K562 (cell line): ENCODE measurements around the gene GNAZ. TPM values are rescaled to one million over a fixed set of nuclear protein-coding genes. Genes with fewer than 3 reads are reported as not detected.
A peak's percentile ranks its signal among the peaks of the same experiment; 100 is the strongest.

Experiments used
- ATAC-seq: fragments of 200-7000 bp; cut with Tn5 transposase; 3 replicates; pipeline ENCODE4 v1.9.1; 2020; ENCODE audit warnings: moderate library complexity
- BruUV-seq: library from RNA; stranded (reverse); fragments of 400-500 nt; replicated peaks from 2 replicates; lab custom pipeline; 2021; lab: Mats Ljungman, UMichigan
- CTCF ChIA-PET: fragments of 300-600 bp; formaldehyde crosslinking; extraction: SDS; loops from one replicate; lab custom pipeline; 2021; ENCODE audit warnings: low intra/inter-chr PET ratio; lab: Yijun Ruan, JAX
- POLR2A ChIA-PET: fragments of 300-600, 350-650 bp; sonication (Branson Sonifier 250); formaldehyde crosslinking; extraction: SDS; loops from one replicate; lab custom pipeline; 2021; ENCODE audit warnings: antibody characterized with exemption, inconsistent platforms; lab: Yijun Ruan, JAX
- DNase-seq, 4 experiments: peaks; one replicate each; pipeline versions ENCODE4 v3.0.0 to v3.0.0-alpha.2; 2011 to 2018; ENCODE audit warnings: low spot score in 3 of 4, mixed read lengths in 3 of 4; ENCODE audit errors: extremely low read depth in 1 of 4
- FAIRE-seq: peaks from 2 replicates; lab custom pipeline; 2011; peaks lifted over from hg19 to GRCh38; lab: Jason Lieb, UNC
- H2AFZ ChIP-seq: 2 replicates; pipeline ENCODE4 v1.6.0; 2011; ENCODE audit warnings: low read depth, low read length, control low read depth, inconsistent platforms
- H3K27ac ChIP-seq: fragments of 200-600 bp; 3 replicates; pipeline ENCODE4 v1.8.0; 2011; ENCODE audit warnings: low read depth, mild to moderate bottlenecking, control low read depth, inconsistent platforms, low read length, moderate library complexity, mixed read lengths; ENCODE audit errors: extremely low read depth
- H3K27me3 ChIP-seq, 2 experiments: fragments of 300-600 bp in 1 of 2; 2 replicates in 1 of 2; 3 replicates in 1 of 2; pipeline versions ENCODE4 v1.6.0 to v1.8.0; 2011; ENCODE audit warnings: inconsistent platforms in 2 of 2, low read length in 2 of 2, mild to moderate bottlenecking in 1 of 2, mixed read lengths in 1 of 2, moderate library complexity in 1 of 2; ENCODE audit not compliant: control insufficient read depth in 2 of 2, insufficient read depth in 2 of 2
- H3K36me3 ChIP-seq: fragments of 300-600 bp; 3 replicates; pipeline ENCODE4 v1.8.0; 2011; ENCODE audit warnings: mild to moderate bottlenecking, low read length, inconsistent platforms; ENCODE audit not compliant: control insufficient read depth, insufficient read depth
- H3K4me1 ChIP-seq, 2 experiments: fragments of 200-600 bp in 1 of 2; replicated peaks in 1 of 2; 2 replicates in 1 of 2; 3 replicates in 1 of 2; pipeline versions ENCODE4 v1.5.1 to v1.8.0; 2011; ENCODE audit warnings: inconsistent platforms in 2 of 2, low read length in 2 of 2, mild to moderate bottlenecking in 1 of 2, mixed read lengths in 1 of 2, moderate library complexity in 1 of 2; ENCODE audit not compliant: control insufficient read depth in 2 of 2, insufficient read depth in 2 of 2
- H3K4me2 ChIP-seq: 2 replicates; pipeline ENCODE4 v1.6.1; 2011; ENCODE audit warnings: low read length, control low read depth, inconsistent platforms, mixed read lengths; ENCODE audit not compliant: insufficient read depth
- H3K4me3 ChIP-seq: fragments of 200-600 bp; sonication (generic), shearing (Covaris generic); 2 replicates; pipeline ENCODE4 v1.5.1; 2016; ENCODE audit warnings: control low read depth, inconsistent platforms
- H3K79me2 ChIP-seq: fragments of 200-600 bp; 3 replicates; pipeline ENCODE4 v1.8.0; 2011; ENCODE audit warnings: low read length, inconsistent platforms; ENCODE audit not compliant: control insufficient read depth, insufficient read depth
- H3K9ac ChIP-seq, 2 experiments: 2 replicates each; pipeline versions ENCODE4 v1.6.0 to v1.6.1; 2011; ENCODE audit warnings: low read depth in 2 of 2, low read length in 2 of 2, control low read depth in 1 of 2, inconsistent platforms in 1 of 2, mild to moderate bottlenecking in 1 of 2, mixed read lengths in 1 of 2; ENCODE audit not compliant: insufficient read depth in 1 of 2
- H3K9me1 ChIP-seq: one replicate; pipeline ENCODE4 v1.6.0; 2011; ENCODE audit warnings: inconsistent platforms, mild to moderate bottlenecking, low read length, moderate library complexity; ENCODE audit not compliant: control insufficient read depth, insufficient read depth
- H3K9me3 ChIP-seq: replicated peaks from 2 replicates; pipeline ENCODE4 v1.5.1; 2011; ENCODE audit warnings: low read depth, low read length, inconsistent platforms; ENCODE audit not compliant: control insufficient read depth, insufficient read depth
- H4K20me1 ChIP-seq: replicated peaks from 2 replicates; pipeline ENCODE4 v1.6.1; 2011; ENCODE audit warnings: low read length, inconsistent platforms, mixed read lengths; ENCODE audit not compliant: control insufficient read depth, insufficient read depth
- BHLHE40 ChIP-seq: IDR thresholded peaks from 2 replicates; pipeline ENCODE4 v1.6.1; 2011; ENCODE audit warnings: low read length, improper control_type of control experiment
- CBX5 ChIP-seq: IDR thresholded peaks from 2 replicates; pipeline ENCODE4 v1.6.1; 2014; ENCODE audit warnings: low read depth, borderline replicate concordance
- CEBPB ChIP-seq: fragments of 450-650 bp; IDR thresholded peaks from 2 replicates; pipeline ENCODE4 v1.6.1; 2016; ENCODE audit warnings: missing genetic modification characterization, missing compliant biosample characterization
- CTCF ChIP-seq, 3 experiments: IDR thresholded peaks in 2 of 3; conservative IDR thresholded peaks in 1 of 3; 2 replicates each; pipeline ENCODE4 v1.5.1; 2011 to 2012; ENCODE audit warnings: low read length in 3 of 3, mild to moderate bottlenecking in 3 of 3, control low read depth in 2 of 3, improper control_type of control experiment in 1 of 3, inconsistent platforms in 1 of 3, low read depth in 1 of 3, mixed read lengths in 1 of 3, moderate library complexity in 1 of 3; ENCODE audit not compliant: insufficient read depth in 2 of 3
- NFE2 ChIP-seq: IDR thresholded peaks from 2 replicates; pipeline ENCODE4 v1.6.1; 2014; ENCODE audit warnings: antibody characterized with exemption, low read depth
- PRMT5 ChIP-seq: sonication (generic); formaldehyde crosslinking; IDR thresholded peaks from 2 replicates; pipeline ENCODE4 v1.5.0; 2020; ENCODE audit warnings: missing genetic modification reagents
- TAF1 ChIP-seq: IDR thresholded peaks from 2 replicates; pipeline ENCODE4 v1.6.1; 2011; ENCODE audit warnings: mild to moderate bottlenecking, low read length, moderate library complexity; ENCODE audit not compliant: insufficient read depth, control insufficient read depth, severe bottlenecking; ENCODE audit errors: extremely low read depth
- THAP12 ChIP-seq: fragments of 250-450 bp; sonication (Bioruptor Pico); IDR thresholded peaks from 2 replicates; pipeline ENCODE4 v1.9.0; 2021; ENCODE audit warnings: mild to moderate bottlenecking, inconsistent platforms
- UBTF ChIP-seq, 2 experiments: IDR thresholded peaks; 2 replicates each; pipeline ENCODE4 v1.6.1; 2012; ENCODE audit warnings: improper control_type of control experiment in 2 of 2, low read depth in 2 of 2, low read length in 2 of 2, borderline replicate concordance in 1 of 2
- WGBS: fragments of 100-300 bp; shearing (Covaris generic); methylation state at CpG from one replicate; pipeline ENCODE4 v1.1.6; 2016; ENCODE audit warnings: low coverage, mixed read lengths; ENCODE audit not compliant: insufficient coverage; ENCODE audit errors: missing lambda C conversion rate; 5-methylcytosine and 5-hydroxymethylcytosine counted together
- in situ Hi-C: fragments of 300-500 bp; cut with MboI; formaldehyde crosslinking; loops from 4 replicates; pipeline ENCODE4 v1.15.0; 2018; ENCODE audit warnings: inconsistent platforms, mixed read lengths
- intact Hi-C: fragments of 100-400 bp; cut with micrococcal nuclease; formaldehyde crosslinking; loops from 2 replicates; pipeline ENCODE4 v1.14.2; 2022
- polyA plus RNA-seq, 8 experiments: library from polyadenylated mRNA; depleted of rRNA in 4 of 8; stranded (reverse) in 5 of 8; unstranded in 3 of 8; fragments of >200 nt; fragmentation: Nextera tagmentation in 2 of 8; fragmentation: Illumina TruSeq in 1 of 8; extraction: Ambion mirVana in 2 of 8; extraction: Trizol in 1 of 8; gene quantifications; 2 replicates each; pipeline versions ENCODE4 v1.2.1 to v1.2.3, GENCODE V29; 2011 to 2014; ENCODE audit warnings: inconsistent platforms in 1 of 8, missing spikeins in 1 of 8
- total RNA-seq, 7 experiments: library from RNA; depleted of rRNA in 6 of 7; stranded (reverse); fragments of >200 nt in 6 of 7; fragmentation: Illumina TruSeq in 2 of 7; extraction: Trizol in 2 of 7; gene quantifications; 2 replicates each; pipeline versions ENCODE4 v1.2.1 to v1.2.3, GENCODE V29; 2011 to 2021; ENCODE audit warnings: low replicate concordance in 1 of 7

GNAZ gene
- total and polyA plus RNA-seq, 9 of the 15 experiments (the other 6 are each of a cell fraction or from before 2014, with no cell fraction given) = 0.04 to 0.22 (median 0.13) TPM; not detected in 3

- H3K9me3 ChIP-seq = no peaks in the 10 kb centered on the region
- H2AFZ ChIP-seq = no peak overlapping the region
- H3K4me1 ChIP-seq = peaks cover 9 to 32% of the 10 kb centered on the region in 2 experiments; a peak in 4 of 5 replicates
- ChIA-PET POLR2A (interaction anchor here (0.6 to 19.0 kb wide), 10 partner anchors 11 to 597 kb away, joined by 3 to 414 read pairs (median 4); partner anchors contain the start of gene GNAZ), CTCF (no interaction called here)
- peaks cover 11% of the 10 kb centered on the region for H3K9me1 ChIP-seq
- no peaks in the 10 kb centered on the region for H3K36me3 ChIP-seq
- no TSS peak for BruUV-seq
- intact Hi-C loops (no loop called here), in situ Hi-C loops (no loop called here)
- H3K4me2 ChIP-seq = no peak overlapping the region
- DNase-seq (peak in 3 of 4 experiments; percentile 51 to 64 (median 63)), FAIRE-seq (no peak), ATAC-seq (peak; percentile 5)
- WGBS = 8% methylated on average over 10 of the region's 10 CpGs
- peak overlapping the region in 1 of 2 experiments; percentile 20; a peak in 2 of 4 replicates for H3K9ac ChIP-seq
- peaks cover 86% of the 10 kb centered on the region for H4K20me1 ChIP-seq
- H3K4me3 ChIP-seq = no peak overlapping the region
- H3K27ac ChIP-seq = no peak overlapping the region
- H3K27me3 ChIP-seq = peaks cover 48 to 98% of the 10 kb centered on the region in 2 experiments; a peak in 4 of 5 replicates
- no peaks in the 10 kb centered on the region for H3K79me2 ChIP-seq
- TF ChIP-seq BHLHE40 (peak; percentile 3; the same call in 1 of the 2 replicates), PRMT5 (CRISPR knock-in tag) (peak; percentile 44; the same call in 1 of the 2 replicates), CTCF (IDR thresholded peaks at IDR 0.05 in 2 of 3, conservative IDR thresholded peaks at IDR 0.05 in 1 of 3; ENCODE audit: insufficient read depth in 2 of 3, low read depth in 1 of 3, low read length in 3 of 3) (peak in 1 of 3 experiments; percentile 27; a peak in 1 of 6 replicates), TAF1 (no peak), UBTF (IDR thresholded peaks at IDR 0.05; ENCODE audit: borderline replicate concordance in 1 of 2, low read depth in 2 of 2, low read length in 2 of 2) (peak in 1 of 2 experiments; percentile 38; a peak in 1 of 4 replicates), THAP12 (0 out of 2 replicates have a peak, but pooled peaks have one; percentile 37), CBX5 (no peak), NFE2 (no peak), CEBPB (tag) (no peak)
- TF ChIP-seq, all 486 proteins: peak for 5
Measured at GRCh38 chr22:23116506-23117263, 46.4 kb downstream of the GNAZ start.
